NB4 (cell line): ENCODE measurements around the gene TCEA3.

Experiments
- DNase-seq: peaks from one replicate; pipeline ENCODE4 v3.0.0; 2010; ENCODE audit warnings: low read depth
- H3K4me3 ChIP-seq: one replicate; pipeline ENCODE4 v1.5.1; 2011; ENCODE audit warnings: mild to moderate bottlenecking, low read depth, low read length, moderate library complexity
- MYC ChIP-seq: IDR thresholded peaks from 2 replicates; pipeline ENCODE4 v1.6.1; 2011; ENCODE audit warnings: low read depth, low read length
- POLR2A ChIP-seq: IDR thresholded peaks from 2 replicates; pipeline ENCODE4 v1.6.1; 2011; ENCODE audit warnings: mild to moderate bottlenecking; ENCODE audit not compliant: insufficient read length; ENCODE audit errors: extremely low read depth
- TF ChIP-seq, protein P1 (sequence below): IDR thresholded peaks from one replicate; pipeline ENCODE4 v1.5.1; 2012; ENCODE audit warnings: low read depth, low read length
- TF ChIP-seq, protein P2 (sequence below): IDR thresholded peaks from 2 replicates; pipeline ENCODE4 v1.6.1; 2011; ENCODE audit warnings: low read depth, low read length

The TCEA3 gene

DNA sequence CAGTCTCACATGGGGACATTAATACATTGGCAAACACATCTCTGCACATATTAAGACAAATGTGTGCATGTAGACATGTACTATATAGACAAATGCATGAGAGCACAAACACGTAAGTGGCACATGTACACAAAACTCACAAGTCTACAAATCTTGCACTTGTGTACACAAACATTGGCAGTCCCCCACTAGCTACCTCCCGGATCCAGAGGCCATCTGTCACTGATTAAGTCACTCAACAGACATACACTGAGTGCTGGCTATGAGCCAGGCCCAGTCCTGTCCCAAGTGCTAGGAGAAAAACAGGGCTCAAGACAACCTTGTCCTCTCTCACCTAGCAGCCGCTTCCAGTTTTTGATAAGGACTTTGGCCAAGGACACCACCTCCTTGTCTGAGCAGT is 7.0 kb downstream of the TCEA3 start:
- DNase-seq = no peak
- TF ChIP-seq, protein P1, sequence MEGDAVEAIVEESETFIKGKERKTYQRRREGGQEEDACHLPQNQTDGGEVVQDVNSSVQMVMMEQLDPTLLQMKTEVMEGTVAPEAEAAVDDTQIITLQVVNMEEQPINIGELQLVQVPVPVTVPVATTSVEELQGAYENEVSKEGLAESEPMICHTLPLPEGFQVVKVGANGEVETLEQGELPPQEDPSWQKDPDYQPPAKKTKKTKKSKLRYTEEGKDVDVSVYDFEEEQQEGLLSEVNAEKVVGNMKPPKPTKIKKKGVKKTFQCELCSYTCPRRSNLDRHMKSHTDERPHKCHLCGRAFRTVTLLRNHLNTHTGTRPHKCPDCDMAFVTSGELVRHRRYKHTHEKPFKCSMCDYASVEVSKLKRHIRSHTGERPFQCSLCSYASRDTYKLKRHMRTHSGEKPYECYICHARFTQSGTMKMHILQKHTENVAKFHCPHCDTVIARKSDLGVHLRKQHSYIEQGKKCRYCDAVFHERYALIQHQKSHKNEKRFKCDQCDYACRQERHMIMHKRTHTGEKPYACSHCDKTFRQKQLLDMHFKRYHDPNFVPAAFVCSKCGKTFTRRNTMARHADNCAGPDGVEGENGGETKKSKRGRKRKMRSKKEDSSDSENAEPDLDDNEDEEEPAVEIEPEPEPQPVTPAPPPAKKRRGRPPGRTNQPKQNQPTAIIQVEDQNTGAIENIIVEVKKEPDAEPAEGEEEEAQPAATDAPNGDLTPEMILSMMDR = no peak
- TF ChIP-seq, protein P2, sequence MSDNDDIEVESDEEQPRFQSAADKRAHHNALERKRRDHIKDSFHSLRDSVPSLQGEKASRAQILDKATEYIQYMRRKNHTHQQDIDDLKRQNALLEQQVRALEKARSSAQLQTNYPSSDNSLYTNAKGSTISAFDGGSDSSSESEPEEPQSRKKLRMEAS = no peak
- no peak for TF ChIP-seq POLR2A
- no peak for TF ChIP-seq MYC
- no peak overlapping the region for H3K4me3 ChIP-seq

DNA sequence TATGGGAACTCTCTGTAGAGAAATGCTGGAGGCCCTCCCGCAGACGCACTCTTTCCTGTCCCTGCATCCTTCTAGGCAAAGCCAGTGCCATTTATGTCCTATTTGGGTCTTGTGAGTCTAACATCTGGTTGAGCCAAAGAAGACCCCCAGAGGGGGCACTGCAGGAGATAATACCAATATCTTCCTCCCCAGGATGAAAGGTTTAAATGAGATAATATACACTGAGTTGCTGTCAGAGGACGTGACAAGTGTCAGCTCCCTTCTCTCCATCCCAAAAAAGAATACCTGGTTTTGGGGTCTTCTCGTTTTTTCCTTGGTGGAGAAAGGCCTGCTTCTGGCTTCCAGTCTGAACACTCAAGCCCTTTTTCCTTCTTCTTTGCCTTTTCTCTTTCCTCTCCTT is 7.6 kb downstream of the TCEA3 start:
- DNase-seq = no peak
- TF ChIP-seq MYC (no peak), POLR2A (no peak)
- TF ChIP-seq, protein P2 = no peak
- TF ChIP-seq, protein P1 = no peak
- H3K4me3 ChIP-seq = no peak overlapping the region

DNA sequence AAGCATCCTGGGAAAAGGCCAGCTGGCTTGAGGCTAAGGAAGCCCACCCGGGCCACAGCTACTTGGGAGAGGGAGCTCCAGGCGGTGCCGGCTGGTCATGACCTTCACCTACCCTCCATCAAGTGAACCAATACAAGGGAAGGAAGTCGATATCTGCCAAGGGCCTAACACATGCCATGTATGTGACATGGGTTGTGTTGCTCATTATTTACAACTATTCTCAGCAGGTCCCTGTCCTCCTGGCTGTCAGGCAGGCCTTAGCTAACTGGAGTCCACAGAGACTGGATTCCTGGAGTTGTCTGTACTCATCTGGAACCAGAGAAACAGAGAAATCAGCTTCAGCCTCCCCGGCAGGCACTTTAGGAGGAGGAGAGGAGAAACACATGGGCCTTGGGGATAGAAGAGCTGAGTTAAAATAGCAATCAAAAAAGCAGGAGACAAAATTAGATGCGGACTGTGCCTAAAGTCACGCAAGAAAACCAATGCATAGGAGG is 15.7 kb downstream of the TCEA3 start:
- TF ChIP-seq POLR2A = no peak
- TF ChIP-seq, protein P1 = no peak
- TF ChIP-seq MYC = no peak
- TF ChIP-seq, protein P2 = no peak
- no peak overlapping the region for H3K4me3 ChIP-seq
- no peak for DNase-seq

DNA sequence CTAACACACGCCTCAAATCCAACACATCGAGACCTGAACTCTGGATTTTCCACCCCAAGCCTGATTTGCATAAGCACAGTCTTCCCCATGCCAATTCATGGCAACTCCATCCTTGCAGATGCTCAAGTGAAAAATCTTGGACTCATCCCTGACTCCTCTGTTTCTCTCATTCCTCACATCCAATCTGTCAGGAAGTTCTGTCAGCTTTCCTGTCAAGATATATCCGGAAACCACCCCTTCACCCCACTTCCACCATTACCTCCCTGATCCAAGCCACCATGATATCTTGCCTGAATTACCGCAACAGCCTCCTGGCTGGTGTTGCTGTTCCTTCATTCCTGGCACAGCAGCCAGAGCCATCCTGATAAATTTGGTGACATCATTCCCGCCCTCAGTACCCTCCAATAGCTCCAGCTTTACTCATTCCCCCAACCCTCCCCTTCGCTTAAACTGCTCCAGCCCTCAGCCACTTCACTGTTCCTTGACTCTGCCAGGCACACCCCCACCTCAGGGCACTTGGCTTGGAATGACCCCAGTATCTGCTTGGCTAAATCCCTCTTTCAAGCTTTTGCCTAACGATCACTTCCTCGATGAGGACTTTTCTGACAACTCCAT is 17.4 kb downstream of the TCEA3 start:
- no peak for DNase-seq
- no peak overlapping the region for H3K4me3 ChIP-seq
- TF ChIP-seq, protein P1 = no peak
- TF ChIP-seq POLR2A = no peak
- TF ChIP-seq MYC = no peak
- TF ChIP-seq, protein P2 = no peak

DNA sequence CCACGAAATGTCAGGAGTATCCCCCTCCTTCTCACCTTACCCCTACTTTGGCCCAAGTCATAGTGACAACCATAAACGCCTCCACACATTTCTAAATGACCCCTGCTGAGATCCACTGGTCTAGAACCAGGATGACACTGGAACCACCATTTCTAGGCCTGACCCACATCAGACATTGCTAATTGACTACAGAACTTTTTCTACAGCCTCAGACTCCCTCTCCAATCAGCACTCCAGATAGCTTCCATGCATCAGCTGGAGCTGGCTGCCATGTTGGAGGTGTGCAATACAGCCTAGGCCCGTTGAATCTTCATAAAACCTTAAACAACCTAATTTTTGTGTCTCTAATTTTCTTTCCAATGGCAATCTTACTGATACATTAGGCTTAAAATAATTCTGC is 18.6 kb downstream of the TCEA3 start:
- no peak for TF ChIP-seq POLR2A
- TF ChIP-seq, protein P2 = no peak
- TF ChIP-seq, protein P1 = no peak
- TF ChIP-seq MYC = no peak
- H3K4me3 ChIP-seq = no peak overlapping the region
- DNase-seq = no peak
